ENCODE measurements around the gene NSF.

DNA sequence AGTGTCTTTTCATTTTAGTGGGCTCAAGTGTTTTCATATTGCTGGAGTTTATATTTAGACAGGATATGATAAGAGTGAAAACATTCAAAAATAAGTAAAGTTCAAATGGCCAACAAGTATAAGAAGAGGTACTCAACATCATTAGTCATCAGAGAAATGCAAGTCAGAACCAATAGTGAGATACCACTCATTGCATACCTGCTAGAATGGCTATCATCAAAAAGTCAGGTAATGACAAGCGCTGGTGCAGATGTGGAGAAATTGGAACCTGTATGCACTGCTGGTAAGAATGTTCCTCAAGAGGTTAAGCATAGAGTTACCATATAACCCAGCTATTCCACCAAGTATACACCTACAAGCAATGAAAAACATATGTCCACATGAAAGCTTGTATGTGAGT lies 140.2 kb downstream of the NSF start:
- no peak for TF ChIP-seq POLR2A (IDR thresholded peaks at IDR 0.05)
- TF ChIP-seq, protein P1, sequence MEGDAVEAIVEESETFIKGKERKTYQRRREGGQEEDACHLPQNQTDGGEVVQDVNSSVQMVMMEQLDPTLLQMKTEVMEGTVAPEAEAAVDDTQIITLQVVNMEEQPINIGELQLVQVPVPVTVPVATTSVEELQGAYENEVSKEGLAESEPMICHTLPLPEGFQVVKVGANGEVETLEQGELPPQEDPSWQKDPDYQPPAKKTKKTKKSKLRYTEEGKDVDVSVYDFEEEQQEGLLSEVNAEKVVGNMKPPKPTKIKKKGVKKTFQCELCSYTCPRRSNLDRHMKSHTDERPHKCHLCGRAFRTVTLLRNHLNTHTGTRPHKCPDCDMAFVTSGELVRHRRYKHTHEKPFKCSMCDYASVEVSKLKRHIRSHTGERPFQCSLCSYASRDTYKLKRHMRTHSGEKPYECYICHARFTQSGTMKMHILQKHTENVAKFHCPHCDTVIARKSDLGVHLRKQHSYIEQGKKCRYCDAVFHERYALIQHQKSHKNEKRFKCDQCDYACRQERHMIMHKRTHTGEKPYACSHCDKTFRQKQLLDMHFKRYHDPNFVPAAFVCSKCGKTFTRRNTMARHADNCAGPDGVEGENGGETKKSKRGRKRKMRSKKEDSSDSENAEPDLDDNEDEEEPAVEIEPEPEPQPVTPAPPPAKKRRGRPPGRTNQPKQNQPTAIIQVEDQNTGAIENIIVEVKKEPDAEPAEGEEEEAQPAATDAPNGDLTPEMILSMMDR (IDR thresholded peaks at IDR 0.05), result no peak

Data from Peyer's patch (tissue), 4 donors.